Measurements from ENCODE around the gene OCA2.

Gene OCA2

GRCh38 chr15:27873039-27873438, 226.1 kb downstream of the OCA2 start:
- no peak for DNase-seq (ENCODE audit: low read depth in 2 of 2)

GRCh38 chr15:27872355-27872754, 226.8 kb downstream of the OCA2 start:
- DNase-seq (ENCODE audit: low read depth in 2 of 2): no peak

- no peak for DNase-seq (ENCODE audit: low read depth in 2 of 2)
These were observed 227.2 kb downstream of the OCA2 start for GRCh38 chr15:27871902-27872260.

GRCh38 chr15:27871078-27871901, 227.8 kb downstream of the OCA2 start:
- no peak for DNase-seq (ENCODE audit: low read depth in 2 of 2)

- DNase-seq (ENCODE audit: low read depth in 2 of 2): no peak
These were observed 228.8 kb downstream of the OCA2 start for GRCh38 chr15:27870320-27870719.

- DNase-seq (ENCODE audit: low read depth in 2 of 2): no peak
These were observed 229.3 kb downstream of the OCA2 start for GRCh38 chr15:27869697-27870281.

- DNase-seq (ENCODE audit: low read depth in 2 of 2): no peak
These were observed 230.2 kb downstream of the OCA2 start for GRCh38 chr15:27868828-27869404.

GRCh38 chr15:27867861-27868260, 231.3 kb downstream of the OCA2 start:
- no peak for DNase-seq (ENCODE audit: low read depth in 2 of 2)

GRCh38 chr15:27866505-27867165, 232.5 kb downstream of the OCA2 start:
- DNase-seq (ENCODE audit: low read depth in 2 of 2): no peak

- no peak for DNase-seq (ENCODE audit: low read depth in 2 of 2)
These were observed 233.2 kb downstream of the OCA2 start for GRCh38 chr15:27865926-27866325.

GRCh38 chr15:27865323-27865922, 233.7 kb downstream of the OCA2 start:
- no peak for DNase-seq (ENCODE audit: low read depth in 2 of 2)

- no peak for DNase-seq (ENCODE audit: low read depth in 2 of 2)
These were observed 234.4 kb downstream of the OCA2 start for GRCh38 chr15:27864719-27865118.

GRCh38 chr15:27864086-27864485, 235.0 kb downstream of the OCA2 start:
- DNase-seq (ENCODE audit: low read depth in 2 of 2): no peak

- no peak for DNase-seq (ENCODE audit: low read depth in 2 of 2)
These were observed 236.1 kb downstream of the OCA2 start for GRCh38 chr15:27863000-27863399.

- DNase-seq (ENCODE audit: low read depth in 2 of 2): no peak
These were observed 237.9 kb downstream of the OCA2 start for GRCh38 chr15:27861171-27861570.

- no peak for DNase-seq (ENCODE audit: low read depth in 2 of 2)
These were observed 244.0 kb downstream of the OCA2 start for GRCh38 chr15:27855137-27855536.

- no peak for DNase-seq (ENCODE audit: low read depth in 2 of 2)
These were observed 244.5 kb downstream of the OCA2 start for GRCh38 chr15:27854601-27855000.

- no peak for DNase-seq (ENCODE audit: low read depth in 2 of 2)
These were observed 245.3 kb downstream of the OCA2 start for GRCh38 chr15:27853624-27854455.

- DNase-seq (ENCODE audit: low read depth in 2 of 2): no peak
These were observed 247.3 kb downstream of the OCA2 start for GRCh38 chr15:27851858-27852210.

GRCh38 chr15:27850981-27851857, 247.9 kb downstream of the OCA2 start:
- DNase-seq (ENCODE audit: low read depth in 2 of 2): no peak

Measured in stimulated activated CD8-positive, alpha-beta memory T cell treated with anti-CD3 and anti-CD28 coated beads, Interleukin-2, amount 100 ng/mL, for 48 hours (primary cell).